Fibroblast of lung (primary cell): ENCODE measurements around the gene DCXR. TPM values are rescaled to one million over a fixed set of nuclear protein-coding genes. Genes with fewer than 3 reads are reported as not detected.

Experiments used
- DNase-seq, 2 donors: peaks; one replicate each; pipeline versions ENCODE4 v3.0.0 to v3.0.0-alpha.2; 2010; ENCODE audit warnings: low read depth in 2 of 2
- H2AFZ ChIP-seq: 2 replicates; pipeline ENCODE4 v1.5.1; 2012; ENCODE audit warnings: low read length, control low read depth, inconsistent platforms
- H3K27ac ChIP-seq: 2 replicates; pipeline ENCODE4 v1.5.1; 2011; ENCODE audit warnings: low read length, control low read depth; ENCODE audit not compliant: insufficient read depth
- H3K27me3 ChIP-seq: 2 replicates; pipeline ENCODE4 v1.5.1; 2011; ENCODE audit warnings: mild to moderate bottlenecking, low read length; ENCODE audit not compliant: control insufficient read depth, insufficient read depth
- H3K36me3 ChIP-seq: 2 replicates; pipeline ENCODE4 v1.5.1; 2011; ENCODE audit warnings: low read length; ENCODE audit not compliant: control insufficient read depth, insufficient read depth
- H3K4me1 ChIP-seq: 2 replicates; pipeline ENCODE4 v1.5.1; 2011; ENCODE audit warnings: low read length; ENCODE audit not compliant: control insufficient read depth, insufficient read depth; ENCODE audit errors: extremely low read depth
- H3K4me2 ChIP-seq: 2 replicates; pipeline ENCODE4 v1.5.1; 2011; ENCODE audit warnings: low read length, control low read depth; ENCODE audit not compliant: insufficient read depth; ENCODE audit errors: extremely low read depth
- H3K4me3 ChIP-seq, 4 experiments: fragments of 200-600 bp in 1 of 4; sonication (generic) in 1 of 4; replicated peaks in 1 of 4; 2 replicates each; pipeline ENCODE4 v1.5.1; 2011 to 2016; ENCODE audit warnings: low read length in 4 of 4, low read depth in 3 of 4, mild to moderate bottlenecking in 3 of 4, control low read depth in 2 of 4, inconsistent platforms in 1 of 4, mixed read lengths in 1 of 4; ENCODE audit not compliant: insufficient read depth in 1 of 4; ENCODE audit errors: control extremely low read depth in 1 of 4
- H3K79me2 ChIP-seq: 2 replicates; pipeline ENCODE4 v1.5.1; 2012; ENCODE audit warnings: mild to moderate bottlenecking, low read length, inconsistent platforms; ENCODE audit not compliant: control insufficient read depth, insufficient read depth
- H3K9ac ChIP-seq: 2 replicates; pipeline ENCODE4 v1.5.1; 2011; ENCODE audit warnings: mild to moderate bottlenecking, low read length, control low read depth; ENCODE audit not compliant: insufficient read depth
- H3K9me3 ChIP-seq: 2 replicates; pipeline ENCODE4 v1.5.1; 2012; ENCODE audit warnings: low read depth, low read length; ENCODE audit not compliant: control insufficient read depth, insufficient read depth
- H4K20me1 ChIP-seq: 2 replicates; pipeline ENCODE4 v1.5.1; 2011; ENCODE audit warnings: low read length; ENCODE audit not compliant: control insufficient read depth, insufficient read depth; ENCODE audit errors: extremely low read depth
- CTCF ChIP-seq, 2 donors: IDR thresholded peaks in 1 of 2; conservative IDR thresholded peaks in 1 of 2; 1 replicate in 1 of 2; 2 replicates in 1 of 2; pipeline ENCODE4 v1.5.1; 2011 to 2012; ENCODE audit warnings: low read length in 2 of 2, control low read depth in 1 of 2, inconsistent platforms in 1 of 2, low read depth in 1 of 2, mild to moderate bottlenecking in 1 of 2
- EZH2 ChIP-seq: IDR thresholded peaks from 2 replicates; pipeline ENCODE4 v1.5.1; 2012; ENCODE audit warnings: low read length, control low read depth, mild to moderate bottlenecking; ENCODE audit errors: missing control alignments
- polyA plus RNA-seq, 2 donors: library from polyadenylated mRNA; depleted of rRNA in 1 of 2; stranded (reverse) in 1 of 2; unstranded in 1 of 2; fragments of >200 nt; gene quantifications; 2 replicates each; pipeline ENCODE4 v1.2.1, GENCODE V29; 2011 to 2012; ENCODE audit warnings: missing spikeins in 1 of 2
- total RNA-seq: library from RNA; depleted of rRNA; stranded (reverse); fragments of >200 nt; gene quantifications from 2 replicates; pipeline ENCODE4 v1.2.1, GENCODE V29; 2014

DCXR gene
- total and polyA plus RNA-seq, 2 donors (not counting 1 experiment from before 2014, with no cell fraction given) = 34.8 to 43.6 TPM

DNA sequence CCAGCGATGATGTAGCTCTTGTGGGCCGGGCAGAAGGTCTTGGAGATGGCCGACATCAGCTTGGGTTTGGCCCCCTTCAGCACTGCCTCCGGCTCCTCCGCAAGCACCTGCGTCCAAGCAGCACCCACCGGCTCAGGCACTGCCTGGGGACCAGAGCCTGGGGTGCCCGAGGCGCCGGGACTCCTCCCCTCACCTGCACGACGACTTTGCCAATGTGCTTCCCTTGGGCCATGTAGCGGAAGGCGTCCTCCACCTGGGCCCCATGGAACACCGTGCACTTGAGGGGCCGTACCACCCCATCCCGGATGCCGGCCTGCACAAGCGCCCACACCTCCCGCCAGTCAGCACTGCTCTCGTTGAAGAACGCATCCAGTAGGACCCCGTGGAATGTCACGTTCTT, 45.5 kb upstream of the DCXR start:
- H3K36me3 ChIP-seq = peaks cover 69% of the 10 kb centered on the region
- no peak overlapping the region for H2AFZ ChIP-seq
- H3K9me3 ChIP-seq = no peaks in the 10 kb centered on the region
- no peak overlapping the region for H3K4me3 ChIP-seq
- DNase-seq = no peak
- H3K4me1 ChIP-seq = no peaks in the 10 kb centered on the region
- H3K79me2 ChIP-seq = no peaks in the 10 kb centered on the region
- H3K27ac ChIP-seq = no peak overlapping the region
- no peak overlapping the region for H3K9ac ChIP-seq
- H4K20me1 ChIP-seq = no peaks in the 10 kb centered on the region
- H3K4me2 ChIP-seq = no peak overlapping the region
- H3K27me3 ChIP-seq = no peaks in the 10 kb centered on the region
- no peak for TF ChIP-seq EZH2
- no peak for TF ChIP-seq CTCF (conservative IDR thresholded peaks at IDR 0.05 in 1 of 2, IDR thresholded peaks at IDR 0.05 in 1 of 2; ENCODE audit: low read depth in 1 of 2, low read length in 2 of 2)

GRCh38 chr17:82082456-82082855, 45.0 kb upstream of the DCXR start:
- Histone ChIP-seq H3K27me3 (no peaks in the 10 kb centered on the region), H3K9me3 (no peaks in the 10 kb centered on the region), H3K79me2 (no peaks in the 10 kb centered on the region), H3K4me2 (no peak overlapping the region), H3K9ac (no peak overlapping the region), H4K20me1 (no peaks in the 10 kb centered on the region), H3K27ac (no peak overlapping the region), H3K4me1 (no peaks in the 10 kb centered on the region), H3K36me3 (peaks cover 64% of the 10 kb centered on the region), H2AFZ (no peak overlapping the region), H3K4me3 (no peak overlapping the region)
- no peak for DNase-seq
- TF ChIP-seq CTCF (conservative IDR thresholded peaks at IDR 0.05 in 1 of 2, IDR thresholded peaks at IDR 0.05 in 1 of 2; ENCODE audit: low read depth in 1 of 2, low read length in 2 of 2) (no peak), EZH2 (no peak)

DNA sequence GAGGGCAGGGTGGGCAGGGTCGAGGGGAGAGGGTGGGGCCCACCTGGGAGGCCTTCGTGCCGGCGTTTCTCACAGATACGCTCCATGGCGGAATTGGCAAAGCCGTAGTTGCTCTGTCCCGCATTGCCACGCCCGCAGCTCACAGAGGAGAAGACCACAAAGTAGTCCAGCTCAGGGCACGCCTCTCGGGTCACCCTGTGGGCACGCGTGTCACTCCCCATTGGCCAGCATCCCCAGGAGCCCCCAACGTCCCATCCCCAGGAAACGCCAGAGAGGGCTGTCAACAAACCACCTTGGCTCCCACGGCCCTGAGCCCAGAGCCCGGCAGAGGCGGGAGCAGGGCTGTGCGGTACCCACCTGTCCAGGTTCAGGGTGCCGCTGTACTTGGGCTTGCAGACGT, 44.5 kb upstream of the DCXR start:
- peaks cover 59% of the 10 kb centered on the region for H3K36me3 ChIP-seq
- DNase-seq = no peak
- H3K27me3 ChIP-seq = no peaks in the 10 kb centered on the region
- no peak overlapping the region for H3K4me2 ChIP-seq
- no peaks in the 10 kb centered on the region for H3K79me2 ChIP-seq
- no peaks in the 10 kb centered on the region for H4K20me1 ChIP-seq
- H3K4me3 ChIP-seq = no peak overlapping the region
- H2AFZ ChIP-seq = no peak overlapping the region
- TF ChIP-seq CTCF (conservative IDR thresholded peaks at IDR 0.05 in 1 of 2, IDR thresholded peaks at IDR 0.05 in 1 of 2; ENCODE audit: low read depth in 1 of 2, low read length in 2 of 2) = no peak
- no peak for TF ChIP-seq EZH2
- no peaks in the 10 kb centered on the region for H3K4me1 ChIP-seq
- no peak overlapping the region for H3K9ac ChIP-seq
- H3K27ac ChIP-seq = no peak overlapping the region
- no peaks in the 10 kb centered on the region for H3K9me3 ChIP-seq
